Mucosa of descending colon (tissue), 3 donors: Measurements from ENCODE around the gene PAXIP1. TPM values are rescaled to one million over a fixed set of nuclear protein-coding genes. Genes with fewer than 3 reads are reported as not detected.

Source experiments
- ATAC-seq: fragments of 200-7000 bp; cut with Tn5 transposase; one replicate; pipeline ENCODE4 v1.9.1; 2020; ENCODE audit warnings: mild to moderate bottlenecking, moderate library complexity
- DNase-seq, 3 donors: peaks; one replicate each; pipeline ENCODE4 v3.0.0-alpha.2; 2020
- H3K36me3 ChIP-seq: fragments of 200-600 bp; one replicate; pipeline ENCODE4 v1.8.0; 2021; ENCODE audit warnings: low read depth, mild to moderate bottlenecking
- H3K4me1 ChIP-seq: fragments of 200-600 bp; one replicate; pipeline ENCODE4 v1.8.0; 2021; ENCODE audit warnings: low read depth, mild to moderate bottlenecking
- H3K4me3 ChIP-seq: fragments of 200-600 bp; one replicate; pipeline ENCODE4 v1.8.0; 2021; ENCODE audit warnings: mild to moderate bottlenecking
- H3K9me3 ChIP-seq: fragments of 200-600 bp; one replicate; pipeline ENCODE4 v1.8.0; 2021; ENCODE audit warnings: mild to moderate bottlenecking
- intact Hi-C, 2 donors: fragments of 100-400 bp; cut with DNase I in 1 of 2; cut with micrococcal nuclease in 1 of 2; formaldehyde crosslinking; loops; one replicate each; pipeline versions ENCODE4 v1.11.0 to v1.11.1; 2022; cut with DNase I, micrococcal nuclease
- total RNA-seq, 3 donors: library from RNA; stranded (reverse); fragmentation: NEBNext Ultra II Directional in 2 of 3; extraction: Animal tissue kit (Norgen Biotek cat#: 25700) in 2 of 3; gene quantifications; one replicate each; pipeline versions ENCODE4 v1.2.1 to v1.2.4, GENCODE V29; 2021 to 2023
- TF ChIP-seq, protein P1 (sequence below): fragments of 200-600 bp; IDR thresholded peaks from one replicate; pipeline ENCODE4 v1.8.0; 2022; ENCODE audit warnings: antibody characterized with exemption, mild to moderate bottlenecking
- donor health status: DM: no; HTN: no; CAD: no; lungs with moderate emphysema.
- donor health status: DM: no; HTN: no; CAD: no.
- donor health status: DM: no; HTN: yes; CAD: no.

PAXIP1 gene
- total RNA-seq, 3 donors from 2014 or later, result 11.2 to 15.9 (median 11.5) TPM

GRCh38 chr7:154905146-154905545 is 97.8 kb downstream of the PAXIP1 start:
- no peaks in the 10 kb centered on the region for H3K36me3 ChIP-seq
- ATAC-seq (no peak), DNase-seq (no peak)
- TF ChIP-seq, protein P1, sequence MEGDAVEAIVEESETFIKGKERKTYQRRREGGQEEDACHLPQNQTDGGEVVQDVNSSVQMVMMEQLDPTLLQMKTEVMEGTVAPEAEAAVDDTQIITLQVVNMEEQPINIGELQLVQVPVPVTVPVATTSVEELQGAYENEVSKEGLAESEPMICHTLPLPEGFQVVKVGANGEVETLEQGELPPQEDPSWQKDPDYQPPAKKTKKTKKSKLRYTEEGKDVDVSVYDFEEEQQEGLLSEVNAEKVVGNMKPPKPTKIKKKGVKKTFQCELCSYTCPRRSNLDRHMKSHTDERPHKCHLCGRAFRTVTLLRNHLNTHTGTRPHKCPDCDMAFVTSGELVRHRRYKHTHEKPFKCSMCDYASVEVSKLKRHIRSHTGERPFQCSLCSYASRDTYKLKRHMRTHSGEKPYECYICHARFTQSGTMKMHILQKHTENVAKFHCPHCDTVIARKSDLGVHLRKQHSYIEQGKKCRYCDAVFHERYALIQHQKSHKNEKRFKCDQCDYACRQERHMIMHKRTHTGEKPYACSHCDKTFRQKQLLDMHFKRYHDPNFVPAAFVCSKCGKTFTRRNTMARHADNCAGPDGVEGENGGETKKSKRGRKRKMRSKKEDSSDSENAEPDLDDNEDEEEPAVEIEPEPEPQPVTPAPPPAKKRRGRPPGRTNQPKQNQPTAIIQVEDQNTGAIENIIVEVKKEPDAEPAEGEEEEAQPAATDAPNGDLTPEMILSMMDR, result no peak
- H3K4me3 ChIP-seq, result no peak overlapping the region
- intact Hi-C loops, result no loop called here
- H3K9me3 ChIP-seq, result no peaks in the 10 kb centered on the region
- H3K4me1 ChIP-seq, result no peaks in the 10 kb centered on the region

GRCh38 chr7:154903083-154903731 is 99.7 kb downstream of the PAXIP1 start:
- DNase-seq, result no peak
- H3K9me3 ChIP-seq, result no peaks in the 10 kb centered on the region
- H3K36me3 ChIP-seq, result no peaks in the 10 kb centered on the region
- TF ChIP-seq, protein P1, result no peak
- H3K4me3 ChIP-seq, result no peak overlapping the region
- no peak for ATAC-seq
- intact Hi-C loops, result no loop called here
- no peaks in the 10 kb centered on the region for H3K4me1 ChIP-seq

- intact Hi-C loops, result no loop called here
- TF ChIP-seq, protein P1, result no peak
- H3K4me3 ChIP-seq, result no peak overlapping the region
- no peak for DNase-seq
- no peak for ATAC-seq
- no peaks in the 10 kb centered on the region for H3K9me3 ChIP-seq
- no peaks in the 10 kb centered on the region for H3K36me3 ChIP-seq
- H3K4me1 ChIP-seq, result no peaks in the 10 kb centered on the region
Observed at GRCh38 chr7:154902600-154903082, 100.3 kb downstream of the PAXIP1 start.

GRCh38 chr7:154899862-154900261 is 103.1 kb downstream of the PAXIP1 start:
- intact Hi-C loops, result no loop called here
- no peaks in the 10 kb centered on the region for H3K9me3 ChIP-seq
- no peaks in the 10 kb centered on the region for H3K36me3 ChIP-seq
- no peak overlapping the region for H3K4me3 ChIP-seq
- TF ChIP-seq, protein P1, result no peak
- DNase-seq, result no peak
- no peak for ATAC-seq
- H3K4me1 ChIP-seq, result no peaks in the 10 kb centered on the region

GRCh38 chr7:154898973-154899855 is 103.7 kb downstream of the PAXIP1 start:
- H3K4me3 ChIP-seq, result no peak overlapping the region
- no peaks in the 10 kb centered on the region for H3K36me3 ChIP-seq
- DNase-seq (no peak), ATAC-seq (no peak)
- no peaks in the 10 kb centered on the region for H3K9me3 ChIP-seq
- no peaks in the 10 kb centered on the region for H3K4me1 ChIP-seq
- intact Hi-C loops, result no loop called here
- TF ChIP-seq, protein P1, result no peak
